ENCODE data around the gene APOA1.

Gene APOA1

GRCh38 chr11:116837231-116838091 is at the start of gene APOA1:
Gene APOA1 (minus strand): TSS chr11:116837622. CDS start chr11:116837387, 235 bp downstream.
- no peak for DNase-seq (ENCODE audit: low read depth in 4 of 4, low spot score in 1 of 4)

GRCh38 chr11:116885951-116886655 is 48.7 kb upstream of the APOA1 start:
- DNase-seq (ENCODE audit: low read depth in 4 of 4, low spot score in 1 of 4): no peak

GRCh38 chr11:116882386-116882785 is 45.0 kb upstream of the APOA1 start:
- DNase-seq (ENCODE audit: low read depth in 4 of 4, low spot score in 1 of 4): no peak

GRCh38 chr11:116881143-116881542 is 43.7 kb upstream of the APOA1 start:
- DNase-seq (ENCODE audit: low read depth in 4 of 4, low spot score in 1 of 4): no peak

- DNase-seq (ENCODE audit: low read depth in 4 of 4, low spot score in 1 of 4): no peak
Observed at GRCh38 chr11:116879800-116880625, 42.6 kb upstream of the APOA1 start.

- no peak for DNase-seq (ENCODE audit: low read depth in 4 of 4, low spot score in 1 of 4)
Observed at GRCh38 chr11:116876656-116877055, 39.2 kb upstream of the APOA1 start.

- no peak for DNase-seq (ENCODE audit: low read depth in 4 of 4, low spot score in 1 of 4)
Observed at GRCh38 chr11:116875194-116875593, 37.8 kb upstream of the APOA1 start.

- DNase-seq (ENCODE audit: low read depth in 4 of 4, low spot score in 1 of 4): no peak
Observed at GRCh38 chr11:116874251-116874650, 36.8 kb upstream of the APOA1 start.

- DNase-seq (ENCODE audit: low read depth in 4 of 4, low spot score in 1 of 4): no peak
Observed at GRCh38 chr11:116873381-116873780, 36.0 kb upstream of the APOA1 start.

GRCh38 chr11:116871248-116871647 is 33.8 kb upstream of the APOA1 start:
- DNase-seq (ENCODE audit: low read depth in 4 of 4, low spot score in 1 of 4): no peak

- DNase-seq (ENCODE audit: low read depth in 4 of 4, low spot score in 1 of 4): no peak
Observed at GRCh38 chr11:116870054-116870453, 32.6 kb upstream of the APOA1 start.

GRCh38 chr11:116869610-116870009 is 32.2 kb upstream of the APOA1 start:
- no peak for DNase-seq (ENCODE audit: low read depth in 4 of 4, low spot score in 1 of 4)

GRCh38 chr11:116868066-116868465 is 30.6 kb upstream of the APOA1 start:
- no peak for DNase-seq (ENCODE audit: low read depth in 4 of 4, low spot score in 1 of 4)

GRCh38 chr11:116867619-116868018 is 30.2 kb upstream of the APOA1 start:
- DNase-seq (ENCODE audit: low read depth in 4 of 4, low spot score in 1 of 4): no peak

GRCh38 chr11:116866804-116867455 is 29.5 kb upstream of the APOA1 start:
- DNase-seq (ENCODE audit: low read depth in 4 of 4, low spot score in 1 of 4): no peak

- DNase-seq (ENCODE audit: low read depth in 4 of 4, low spot score in 1 of 4): no peak
Observed at GRCh38 chr11:116865696-116866095, 28.3 kb upstream of the APOA1 start.

GRCh38 chr11:116864531-116864930 is 27.1 kb upstream of the APOA1 start:
- no peak for DNase-seq (ENCODE audit: low read depth in 4 of 4, low spot score in 1 of 4)

- DNase-seq (ENCODE audit: low read depth in 4 of 4, low spot score in 1 of 4): no peak
Observed at GRCh38 chr11:116862951-116863350, 25.5 kb upstream of the APOA1 start.

- no peak for DNase-seq (ENCODE audit: low read depth in 4 of 4, low spot score in 1 of 4)
Observed at GRCh38 chr11:116862185-116862584, 24.8 kb upstream of the APOA1 start.

- no peak for DNase-seq (ENCODE audit: low read depth in 4 of 4, low spot score in 1 of 4)
Observed at GRCh38 chr11:116861539-116861938, 24.1 kb upstream of the APOA1 start.

GRCh38 chr11:116860303-116860702 is 22.9 kb upstream of the APOA1 start:
- no peak for DNase-seq (ENCODE audit: low read depth in 4 of 4, low spot score in 1 of 4)

Measured in stimulated activated CD4-positive, alpha-beta T cell treated with anti-CD3 and anti-CD28 coated beads, Interleukin-1b, Interleukin-23, amount 100 ng/mL, for 24 hours (primary cell).